Subcutaneous adipose tissue (tissue), 4 donors: ENCODE results near the gene DAAM2. TPM values are rescaled to one million over a fixed set of nuclear protein-coding genes. Genes with fewer than 3 reads are reported as not detected.

Source experiments
- total RNA-seq, 4 donors: library from RNA; depleted of rRNA; stranded (reverse); fragments of >200 nt; gene quantifications; one replicate each; pipeline ENCODE4 v1.1.0, GENCODE V29; 2016
- TF ChIP-seq, protein P1 (sequence below): fragments of 450-650 bp; IDR thresholded peaks from one replicate; pipeline ENCODE4 v1.5.1; 2016; ENCODE audit warnings: low read depth, mild to moderate bottlenecking, control low read depth, antibody characterized with exemption, moderate library complexity

DAAM2 gene
- total RNA-seq, 4 donors from 2014 or later = 36.7 to 125 (median 53.2) TPM

DNA sequence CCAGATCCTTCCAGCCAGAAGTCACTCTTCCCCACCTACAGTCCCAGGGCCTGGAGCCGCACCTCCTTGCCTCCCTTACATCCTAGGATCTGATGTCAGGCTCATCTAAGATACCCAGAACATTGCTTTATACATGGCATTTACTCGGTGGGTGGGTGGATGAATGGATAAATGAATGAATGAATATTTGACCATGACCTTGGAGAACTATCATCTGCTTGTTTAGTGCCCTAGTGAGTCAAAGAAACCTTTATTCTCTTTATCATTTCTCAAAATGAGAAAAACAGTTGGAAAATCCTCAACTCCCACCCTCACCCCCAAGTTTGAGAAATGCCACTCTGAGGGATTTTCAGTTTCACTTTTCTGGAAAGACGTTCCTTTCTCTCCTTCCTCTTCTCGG is 56.0 kb downstream of the DAAM2 start:
- TF ChIP-seq, protein P1, sequence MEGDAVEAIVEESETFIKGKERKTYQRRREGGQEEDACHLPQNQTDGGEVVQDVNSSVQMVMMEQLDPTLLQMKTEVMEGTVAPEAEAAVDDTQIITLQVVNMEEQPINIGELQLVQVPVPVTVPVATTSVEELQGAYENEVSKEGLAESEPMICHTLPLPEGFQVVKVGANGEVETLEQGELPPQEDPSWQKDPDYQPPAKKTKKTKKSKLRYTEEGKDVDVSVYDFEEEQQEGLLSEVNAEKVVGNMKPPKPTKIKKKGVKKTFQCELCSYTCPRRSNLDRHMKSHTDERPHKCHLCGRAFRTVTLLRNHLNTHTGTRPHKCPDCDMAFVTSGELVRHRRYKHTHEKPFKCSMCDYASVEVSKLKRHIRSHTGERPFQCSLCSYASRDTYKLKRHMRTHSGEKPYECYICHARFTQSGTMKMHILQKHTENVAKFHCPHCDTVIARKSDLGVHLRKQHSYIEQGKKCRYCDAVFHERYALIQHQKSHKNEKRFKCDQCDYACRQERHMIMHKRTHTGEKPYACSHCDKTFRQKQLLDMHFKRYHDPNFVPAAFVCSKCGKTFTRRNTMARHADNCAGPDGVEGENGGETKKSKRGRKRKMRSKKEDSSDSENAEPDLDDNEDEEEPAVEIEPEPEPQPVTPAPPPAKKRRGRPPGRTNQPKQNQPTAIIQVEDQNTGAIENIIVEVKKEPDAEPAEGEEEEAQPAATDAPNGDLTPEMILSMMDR = no peak

DNA sequence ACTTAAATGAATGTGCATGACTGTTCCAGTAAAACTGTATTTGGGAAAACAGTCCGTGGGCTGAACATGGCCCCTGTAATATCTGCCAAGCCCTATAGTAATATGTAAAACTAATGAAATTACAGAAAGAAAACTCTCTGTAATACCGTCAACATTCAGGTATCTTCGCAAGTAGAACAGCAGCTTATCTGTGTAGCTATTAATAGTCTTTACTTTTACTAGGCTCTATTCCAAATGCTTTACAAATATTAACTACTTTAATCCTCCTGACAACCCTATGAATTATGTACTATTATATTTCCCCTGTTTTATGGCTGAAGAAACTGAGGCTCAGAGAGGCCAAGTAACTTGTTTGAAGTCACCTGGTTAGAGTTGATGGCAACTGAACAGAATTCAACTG is 57.1 kb downstream of the DAAM2 start:
- TF ChIP-seq, protein P1 = no peak

DNA sequence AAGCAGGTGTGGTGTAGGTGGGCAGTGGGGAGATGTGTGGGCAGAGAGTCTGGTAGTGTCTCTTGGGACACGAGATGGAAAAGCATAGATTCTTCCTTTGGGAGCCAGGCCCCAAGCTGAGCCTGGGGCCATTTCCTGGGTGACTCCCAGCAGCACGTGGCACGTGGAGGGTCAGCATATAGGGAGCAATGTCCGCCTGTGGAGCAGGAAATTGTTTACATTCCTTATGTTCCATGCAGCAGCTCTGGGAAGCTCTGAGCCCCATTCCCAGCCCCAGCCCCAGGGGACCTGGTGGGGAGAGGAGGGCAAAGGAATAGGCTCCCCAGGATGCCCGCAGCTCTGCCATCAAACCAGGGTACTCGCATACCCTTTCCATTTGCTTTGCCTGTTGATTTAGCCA is 57.6 kb downstream of the DAAM2 start:
- TF ChIP-seq, protein P1 = no peak

DNA sequence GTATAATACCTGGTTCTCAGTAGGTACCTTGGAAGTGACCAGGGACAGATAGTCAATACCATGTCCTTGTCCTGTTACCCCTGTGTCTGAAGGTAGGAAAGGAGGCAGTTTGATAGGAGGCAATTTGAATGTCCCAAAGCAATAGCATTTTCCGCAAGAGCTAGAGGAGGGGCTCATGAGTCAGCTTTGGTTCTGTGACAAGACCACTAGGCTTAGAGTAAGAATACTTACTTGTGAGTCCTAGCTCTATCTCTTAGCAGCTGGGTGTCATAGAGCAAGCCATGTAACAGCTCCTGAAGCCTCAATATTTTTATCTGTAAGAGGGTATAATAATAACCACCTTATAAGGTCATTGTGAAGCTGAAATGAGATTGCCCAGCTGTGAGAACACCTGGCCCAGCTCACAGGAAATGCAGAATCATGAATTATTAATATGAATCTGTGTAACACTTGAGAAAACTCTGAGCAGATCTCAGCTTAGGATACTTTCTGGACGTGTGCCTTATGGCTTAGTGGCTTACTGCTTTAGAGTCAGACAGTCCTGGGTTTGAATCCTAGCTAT is 58.6 kb downstream of the DAAM2 start:
- TF ChIP-seq, protein P1 = no peak

DNA sequence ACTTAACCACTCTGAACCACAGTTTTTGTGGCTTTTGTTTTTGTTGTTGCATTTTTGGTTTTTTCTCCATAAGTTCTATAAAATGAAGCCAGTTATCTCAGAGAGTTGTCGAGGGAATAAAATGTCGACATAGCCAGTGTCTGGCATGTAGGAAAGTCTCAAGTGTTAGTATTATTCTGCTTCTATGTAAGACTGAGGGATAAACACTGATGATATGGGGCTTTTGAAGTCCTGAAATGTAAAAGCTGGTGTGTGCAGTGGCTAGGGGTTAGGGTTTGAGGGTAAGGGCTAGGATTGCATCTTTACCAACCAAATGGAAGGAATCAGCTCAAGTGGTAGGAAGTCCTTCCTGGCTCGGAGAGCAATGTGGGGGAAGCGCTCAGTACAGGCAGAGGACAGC is 59.2 kb downstream of the DAAM2 start:
- TF ChIP-seq, protein P1 = no peak

DNA sequence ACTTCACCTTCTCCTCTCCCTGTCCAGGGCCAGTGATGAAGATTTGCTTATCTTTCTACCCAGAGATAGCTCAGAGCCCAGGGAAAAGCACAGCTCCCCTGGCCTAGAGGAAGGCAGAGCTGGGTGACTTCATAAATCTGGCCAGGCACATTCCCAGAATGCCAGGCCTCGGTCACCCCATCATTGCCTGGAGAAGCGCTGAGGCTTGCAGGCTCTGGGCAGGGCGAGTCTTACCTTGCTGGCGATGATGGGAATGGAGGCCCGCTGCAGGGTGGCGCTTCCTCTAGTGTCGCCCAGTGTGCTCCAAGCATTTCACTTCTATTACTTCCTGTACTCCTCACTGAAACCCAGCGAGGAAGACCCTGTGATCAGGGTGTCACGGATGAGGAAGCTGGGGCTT is 60.1 kb downstream of the DAAM2 start:
- TF ChIP-seq, protein P1 = no peak

DNA sequence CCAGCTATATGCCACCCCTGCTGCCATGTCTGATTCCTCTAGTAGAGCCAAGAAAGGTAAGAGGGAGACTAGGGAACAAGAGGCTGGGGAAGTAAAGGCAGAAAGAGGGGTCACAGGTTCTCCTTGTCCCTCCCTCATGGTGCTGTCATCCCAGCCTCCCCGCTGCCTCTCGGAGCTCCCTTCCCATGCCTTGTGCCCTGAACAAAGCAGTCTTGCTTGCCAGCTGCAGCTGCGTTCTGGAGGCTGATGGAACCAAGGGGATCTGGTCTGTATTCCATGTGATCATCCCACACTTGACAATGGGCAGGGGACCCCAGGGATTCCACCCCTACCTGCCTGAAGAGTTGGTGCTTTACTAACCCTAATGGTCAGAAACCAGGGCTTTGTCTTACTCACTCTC is 61.4 kb downstream of the DAAM2 start:
- TF ChIP-seq, protein P1 = no peak
